Activated naive CD4-positive, alpha-beta T cell treated with Interleukin-2 at 50 U/mL for 16 hours (primary cell): ENCODE measurements around the gene TERT.

Experiments
- DNase-seq: peaks from one replicate; pipeline ENCODE4 v3.0.0-alpha.2; 2020

The TERT gene

DNA sequence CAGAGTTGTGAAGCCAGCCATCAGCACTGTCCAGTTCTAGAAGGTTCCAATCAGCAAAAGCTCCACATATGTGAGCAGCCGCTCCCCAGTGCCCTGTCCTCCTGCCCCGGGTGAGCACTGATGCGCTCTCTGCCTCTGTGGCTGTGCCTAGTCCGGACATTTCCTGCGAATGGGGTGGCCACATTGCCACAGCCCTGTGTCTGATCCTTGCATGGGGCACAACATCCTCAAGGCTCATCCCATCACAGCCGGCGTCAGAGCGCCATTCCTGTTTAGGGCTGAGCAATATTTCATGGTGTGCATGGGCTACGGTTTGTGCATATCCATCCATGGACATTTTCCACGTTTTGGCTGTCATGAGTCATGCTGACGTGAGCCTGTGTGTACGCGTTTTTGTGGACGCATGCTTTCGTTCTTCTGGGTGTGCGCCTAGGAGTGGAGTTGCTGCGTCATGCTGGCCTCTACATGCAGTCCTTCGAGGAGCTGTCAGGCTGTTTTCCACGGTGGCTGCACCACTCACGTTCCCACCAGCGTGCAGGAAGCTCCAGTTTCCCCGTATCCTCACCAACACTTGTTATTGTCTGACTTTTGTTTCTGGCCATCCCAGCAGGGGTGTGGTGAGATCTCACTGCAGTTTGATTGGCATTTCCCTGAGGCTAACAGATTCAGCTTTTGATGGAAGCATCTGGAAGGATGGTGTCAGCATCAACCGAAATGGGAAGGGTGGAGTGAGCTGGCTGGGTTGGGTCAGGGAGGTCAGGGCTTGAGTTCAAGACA, 79.4 kb downstream of the TERT start:
- DNase-seq = no peak

DNA sequence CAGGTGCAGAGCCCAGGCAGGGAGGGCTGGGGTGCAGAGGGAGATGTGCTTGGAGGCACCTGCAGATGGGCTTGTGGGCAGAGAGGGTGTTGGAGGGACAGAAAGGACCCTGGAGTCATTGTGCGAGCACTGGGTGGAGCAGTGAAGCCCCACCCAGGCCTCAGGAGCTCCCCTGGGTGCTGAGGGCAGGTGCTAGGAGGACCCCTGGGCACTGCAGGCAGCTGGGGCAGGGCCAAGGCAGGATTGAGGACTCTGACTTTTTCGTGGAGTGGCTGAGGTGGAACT, 80.0 kb downstream of the TERT start:
- no peak for DNase-seq

DNA sequence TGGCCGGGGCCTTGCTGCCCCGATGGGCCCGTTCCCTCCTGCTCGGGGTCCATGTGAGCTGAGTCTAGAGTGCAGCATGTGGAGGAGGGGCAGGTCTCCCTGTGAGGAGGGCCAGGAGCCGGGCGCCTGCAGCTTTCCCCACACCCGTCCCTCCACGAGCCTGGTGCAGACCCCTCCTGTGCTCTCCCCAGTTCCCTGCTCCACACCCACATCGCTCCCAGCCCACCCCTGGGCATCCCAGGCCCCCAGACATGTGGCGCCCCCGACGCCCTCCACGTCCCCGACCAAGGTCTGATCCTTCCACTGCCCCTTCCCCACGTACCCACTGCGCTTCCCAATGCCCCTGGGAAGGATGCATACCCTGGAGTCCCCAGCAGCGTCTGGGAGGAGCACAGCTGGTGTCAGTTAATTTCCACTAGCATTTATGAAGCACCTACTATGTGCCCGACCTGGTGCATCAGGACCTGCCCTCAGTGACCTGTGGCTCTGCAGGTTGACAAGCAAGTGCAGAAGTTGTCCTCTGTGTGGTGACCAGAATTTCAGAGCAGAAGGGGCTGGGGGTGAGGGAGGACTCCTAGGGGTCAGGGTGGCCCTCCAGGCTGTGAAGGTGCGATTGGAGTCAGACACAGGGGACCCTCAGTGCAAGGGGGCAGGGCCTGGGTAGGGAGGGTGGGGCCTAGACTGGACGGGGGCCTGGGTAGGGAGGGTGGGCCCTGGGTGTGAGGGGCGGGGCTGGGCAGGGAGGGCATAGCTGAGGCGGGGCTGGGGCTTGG, 80.5 kb downstream of the TERT start:
- no peak for DNase-seq

DNA sequence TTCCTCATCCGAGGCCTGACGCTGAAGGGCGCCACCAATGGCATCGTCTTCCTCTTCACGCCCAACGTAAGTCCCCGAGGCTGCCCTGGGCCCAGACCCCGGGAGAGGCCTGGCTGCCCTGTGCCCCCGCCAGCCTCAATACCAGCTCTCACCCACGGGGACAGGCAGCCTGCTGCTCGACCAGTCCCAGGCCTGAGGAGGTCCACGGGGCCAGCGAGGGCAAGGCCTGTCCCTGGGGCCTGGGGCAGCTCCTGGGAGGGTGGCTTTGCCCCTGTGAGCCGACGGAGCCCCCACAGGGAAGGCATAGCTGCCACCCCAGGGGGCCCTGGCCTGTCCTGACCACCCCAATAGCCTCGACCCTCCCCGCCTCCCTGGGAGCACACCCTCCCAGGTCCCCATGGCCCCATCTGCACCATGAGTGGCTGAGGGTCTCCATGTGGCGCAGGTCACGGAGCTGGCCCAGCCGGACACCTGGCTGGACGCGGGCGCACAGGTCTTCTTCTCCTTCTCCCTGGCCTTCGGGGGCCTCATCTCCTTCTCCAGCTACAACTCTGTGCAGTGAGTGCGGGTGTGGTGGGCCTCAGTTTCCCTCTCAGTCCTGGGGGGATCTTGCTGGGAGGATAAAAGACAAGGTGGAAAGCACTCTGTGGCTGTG, 81.2 kb downstream of the TERT start:
- no peak for DNase-seq

DNA sequence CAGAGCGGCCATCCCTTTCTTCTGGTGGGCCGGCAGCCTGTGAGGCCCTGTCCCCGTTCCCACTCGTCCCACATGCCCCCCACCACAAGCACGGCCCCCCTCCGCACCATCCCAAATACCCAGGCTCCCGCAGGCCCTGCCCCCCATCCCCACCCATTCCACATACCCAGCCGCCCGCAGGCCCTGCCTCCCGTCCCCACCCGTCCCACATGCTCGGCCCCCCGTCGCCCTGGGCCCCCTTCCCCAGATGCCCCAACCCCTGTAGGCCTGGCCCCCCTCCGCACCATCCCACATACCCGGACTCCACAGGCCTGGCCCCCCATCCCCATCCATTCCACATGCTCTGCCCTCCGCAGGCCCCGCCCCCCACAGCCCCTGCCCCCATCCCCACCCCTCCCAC, 82.0 kb downstream of the TERT start:
- no peak for DNase-seq

DNA sequence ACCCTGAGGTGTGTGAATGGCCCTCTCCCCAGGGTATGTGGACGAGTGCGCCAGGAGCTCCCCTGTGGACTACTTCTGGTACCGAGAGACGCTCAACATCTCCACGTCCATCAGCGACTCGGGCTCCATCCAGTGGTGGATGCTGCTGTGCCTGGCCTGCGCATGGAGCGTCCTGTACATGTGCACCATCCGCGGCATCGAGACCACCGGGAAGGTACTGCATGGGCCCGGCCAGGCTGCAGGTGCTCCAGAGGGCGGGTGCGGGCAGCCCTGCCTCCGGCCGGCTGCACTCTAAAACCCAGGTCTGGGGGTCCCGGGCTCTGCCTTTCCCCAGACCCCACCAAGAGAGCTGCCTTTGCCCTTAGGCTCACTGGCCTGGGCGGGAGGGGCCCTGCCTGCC, 82.6 kb downstream of the TERT start:
- no peak for DNase-seq

DNA sequence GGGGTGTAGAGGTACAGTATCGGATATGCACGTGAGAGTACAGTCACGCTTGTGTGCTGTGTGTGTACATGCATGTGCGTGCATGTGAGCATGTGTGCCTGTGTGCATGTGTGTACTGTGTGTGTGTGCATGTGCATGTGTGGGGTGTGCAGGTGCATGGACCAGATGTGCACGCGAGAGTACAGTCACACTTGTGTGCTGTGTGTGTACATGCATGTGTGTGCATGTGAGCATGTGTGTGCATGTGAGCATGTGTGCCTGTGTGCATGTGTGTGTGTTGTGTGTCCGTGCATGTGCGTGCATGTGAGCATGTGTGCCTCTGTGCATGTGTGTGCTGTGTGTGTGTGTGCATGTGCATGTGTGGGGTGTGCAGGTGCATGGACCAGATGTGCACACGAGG, 83.2 kb downstream of the TERT start:
- no peak for DNase-seq

DNA sequence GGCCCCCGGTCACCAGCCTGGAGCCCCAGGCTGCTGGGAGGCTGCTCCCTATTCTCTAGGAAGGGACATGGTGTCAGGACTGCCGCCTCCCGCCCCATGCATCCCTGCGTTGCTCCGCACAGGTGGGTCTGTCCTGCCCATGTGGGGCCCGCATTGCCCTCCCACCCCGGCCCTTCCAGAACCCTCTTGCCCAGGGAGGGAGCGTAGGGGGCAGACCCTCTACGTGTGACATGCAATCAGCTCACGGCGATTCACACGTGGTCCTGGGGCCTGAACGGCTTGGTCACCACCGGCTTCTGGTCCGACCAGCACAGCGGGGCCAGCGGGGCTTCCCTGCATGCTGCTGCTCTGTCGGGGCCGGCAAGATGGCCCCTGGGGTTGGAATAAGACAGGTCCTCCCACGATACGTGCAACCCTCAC, 84.0 kb downstream of the TERT start:
- DNase-seq = no peak

DNA sequence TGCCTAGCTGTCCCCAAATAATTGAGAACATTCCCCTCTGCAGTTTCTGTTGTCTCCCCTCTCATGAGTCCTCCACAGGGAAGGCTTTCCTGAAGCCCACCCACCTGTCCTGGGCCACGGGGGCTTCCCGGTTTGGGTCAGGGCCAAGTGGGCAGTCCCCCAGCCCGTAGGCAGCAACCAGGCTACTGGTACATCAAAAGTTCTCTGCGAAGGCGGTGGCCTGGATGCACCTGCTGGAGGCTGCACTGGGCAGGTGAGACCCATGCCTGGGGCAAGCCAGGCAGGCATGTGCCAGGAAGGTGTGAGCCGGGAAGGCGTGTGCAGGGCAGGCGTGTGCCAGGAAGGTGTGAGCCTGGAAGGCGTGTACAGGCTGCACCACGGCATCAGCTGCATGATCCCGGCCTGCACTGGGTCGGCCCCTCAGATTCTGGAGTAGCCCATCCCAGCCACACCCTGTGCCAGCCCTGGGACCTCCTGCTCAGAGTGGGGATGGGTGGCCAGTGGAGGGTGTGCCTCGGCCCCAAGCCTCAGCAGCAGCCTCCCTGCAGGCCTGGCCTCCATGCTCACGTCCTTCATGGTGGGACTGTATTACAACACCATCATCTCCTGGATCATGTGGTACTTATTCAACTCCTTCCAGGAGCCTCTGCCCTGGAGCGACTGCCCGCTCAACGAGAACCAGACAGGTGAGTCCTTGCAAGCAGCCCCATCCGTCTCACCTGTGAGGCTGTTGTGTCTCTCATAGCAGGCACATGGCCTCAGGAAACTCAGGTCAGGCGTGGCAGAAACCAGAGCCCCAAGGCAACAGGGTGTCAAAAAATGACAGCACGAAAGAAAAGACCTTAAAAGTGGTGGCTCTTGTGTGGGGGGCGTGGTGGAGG, 84.7 kb downstream of the TERT start:
- no peak for DNase-seq

DNA sequence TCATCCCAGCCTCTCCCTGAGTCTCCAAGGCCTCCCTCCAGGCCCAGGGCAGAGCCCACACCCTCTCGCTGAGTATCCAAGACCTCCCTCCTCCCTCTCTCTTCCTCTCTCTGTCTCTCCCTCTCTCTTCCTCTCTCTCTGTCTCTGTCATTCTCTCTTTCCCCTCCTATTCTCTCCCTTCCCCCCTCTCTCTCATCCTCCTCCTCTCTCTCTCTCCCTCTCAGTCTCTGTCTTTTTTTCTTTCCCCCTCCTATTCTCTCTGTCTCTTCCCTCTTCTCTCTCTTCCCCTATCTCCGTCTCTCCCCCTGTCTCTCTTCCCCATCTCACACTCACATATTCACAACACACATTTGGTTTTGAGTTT, 85.4 kb downstream of the TERT start:
- DNase-seq = no peak

DNA sequence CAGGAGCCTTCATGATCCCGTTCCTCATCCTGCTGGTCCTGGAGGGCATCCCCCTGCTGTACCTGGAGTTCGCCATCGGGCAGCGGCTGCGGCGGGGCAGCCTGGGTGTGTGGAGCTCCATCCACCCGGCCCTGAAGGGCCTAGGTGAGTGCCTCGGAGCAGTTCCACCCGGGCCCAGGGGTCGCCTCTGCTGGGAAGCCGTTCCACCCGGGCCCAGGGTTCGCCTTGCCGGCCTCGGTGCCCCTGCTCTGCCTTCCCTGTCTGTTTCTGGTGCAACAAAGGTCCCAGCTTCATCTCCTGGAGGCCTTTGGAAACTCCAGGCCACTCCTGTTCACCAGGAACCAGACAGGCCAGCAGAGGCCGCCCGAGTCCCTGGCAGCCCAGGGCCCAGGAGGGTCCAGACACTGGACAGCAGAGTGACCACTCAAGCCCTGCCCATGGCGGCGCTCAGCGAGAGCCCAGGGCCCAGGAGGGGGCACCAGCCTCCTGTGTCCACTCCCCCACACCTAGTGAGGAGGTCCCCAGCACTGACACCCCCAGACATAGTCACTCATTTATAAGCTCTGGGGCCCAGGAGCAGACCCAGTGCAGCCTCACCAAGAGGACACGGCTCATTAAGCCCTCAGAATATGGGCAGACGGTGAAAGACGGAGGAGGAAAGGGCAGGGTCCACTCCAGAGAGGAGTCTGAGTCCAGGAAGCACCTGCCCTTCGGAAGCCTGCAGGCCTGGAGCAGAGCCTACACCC, 86.0 kb downstream of the TERT start:
- no peak for DNase-seq

DNA sequence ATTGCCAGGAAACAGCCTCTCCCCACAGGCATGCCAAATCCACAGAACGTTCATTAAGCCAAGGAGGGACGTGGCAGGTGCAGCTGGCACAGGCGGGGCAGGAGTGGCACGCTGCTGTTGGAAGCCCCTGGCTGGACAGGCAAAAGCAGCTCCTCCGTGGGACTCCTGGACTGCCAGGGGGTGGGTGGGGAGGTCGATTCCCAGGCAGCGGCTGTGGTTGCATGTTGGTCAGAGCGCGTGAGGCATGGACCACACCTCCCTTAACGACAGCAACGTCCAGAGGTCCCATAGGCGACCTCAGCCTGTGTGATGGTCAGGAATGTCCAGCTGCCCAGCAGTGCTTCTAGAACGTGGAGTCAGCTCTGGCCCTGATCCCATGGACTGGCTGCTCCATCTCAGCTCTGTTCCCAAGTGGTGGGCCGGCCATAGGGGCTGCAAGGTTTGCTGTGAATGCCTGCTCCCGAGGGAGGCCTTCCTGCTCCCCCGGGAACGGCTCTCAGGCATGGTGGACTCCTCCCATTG, 86.6 kb downstream of the TERT start:
- no peak for DNase-seq

DNA sequence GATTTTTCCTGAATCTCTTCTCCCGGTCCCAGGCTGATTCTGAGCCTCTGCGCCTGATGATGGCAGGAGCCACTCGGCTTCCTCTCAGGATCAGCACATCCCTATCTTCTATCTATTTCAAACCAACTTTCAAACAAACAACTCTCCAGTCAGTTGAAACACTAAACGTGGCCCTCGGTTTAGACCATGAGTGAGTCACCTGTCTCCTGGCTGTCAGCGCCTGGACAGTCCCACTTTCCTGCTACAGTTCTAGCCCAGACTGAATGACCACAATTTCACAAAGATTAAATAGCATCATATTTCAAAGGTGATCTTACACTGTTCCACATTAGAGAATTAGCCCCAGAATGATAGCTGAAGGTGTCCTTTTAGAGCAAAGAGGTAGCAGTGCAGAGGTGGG, 87.3 kb downstream of the TERT start:
- DNase-seq = no peak

DNA sequence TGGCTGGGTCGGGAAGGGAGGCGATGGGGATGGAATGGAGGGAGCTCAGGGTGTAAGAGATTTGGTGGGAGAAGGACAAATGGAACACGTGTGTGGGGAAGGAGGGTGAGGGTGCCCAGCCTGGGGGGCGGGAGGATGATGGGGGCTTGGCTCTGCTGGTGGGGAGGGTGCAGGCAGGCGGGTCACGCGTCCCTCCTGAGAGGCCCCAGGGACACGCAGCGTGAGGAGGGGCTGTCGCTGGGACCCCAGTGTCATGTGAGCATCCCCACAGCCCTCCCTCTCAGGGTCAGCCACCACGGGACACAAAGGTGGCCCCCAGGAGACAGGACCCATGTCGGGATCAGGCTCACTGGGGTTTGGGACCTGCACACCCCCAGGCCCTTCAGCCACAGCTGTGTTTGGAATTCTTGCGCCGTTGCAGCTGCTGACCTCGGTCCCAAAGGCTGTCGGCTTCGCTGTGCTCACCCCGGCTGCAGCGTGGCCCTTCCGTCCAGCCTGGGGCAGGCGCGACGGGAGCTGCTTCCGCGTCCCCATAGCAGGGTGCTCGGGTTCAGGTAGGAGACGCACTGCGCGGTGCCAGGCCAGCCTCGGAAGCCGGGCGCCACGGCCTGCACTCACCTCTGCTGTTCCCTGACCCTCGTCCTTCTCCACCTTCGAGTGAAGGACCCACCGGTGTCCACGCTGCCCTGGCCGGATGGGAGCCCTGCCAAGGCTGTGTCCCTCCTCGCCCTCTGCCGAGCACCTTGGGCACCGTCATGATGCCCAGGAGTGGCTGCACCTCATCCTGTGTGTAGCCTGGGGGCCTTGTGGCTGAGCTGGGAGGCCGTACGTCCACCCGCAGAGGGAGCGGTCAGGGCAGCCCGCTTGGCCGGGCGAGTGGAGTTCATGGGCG, 88.1 kb downstream of the TERT start:
- no peak for DNase-seq

DNA sequence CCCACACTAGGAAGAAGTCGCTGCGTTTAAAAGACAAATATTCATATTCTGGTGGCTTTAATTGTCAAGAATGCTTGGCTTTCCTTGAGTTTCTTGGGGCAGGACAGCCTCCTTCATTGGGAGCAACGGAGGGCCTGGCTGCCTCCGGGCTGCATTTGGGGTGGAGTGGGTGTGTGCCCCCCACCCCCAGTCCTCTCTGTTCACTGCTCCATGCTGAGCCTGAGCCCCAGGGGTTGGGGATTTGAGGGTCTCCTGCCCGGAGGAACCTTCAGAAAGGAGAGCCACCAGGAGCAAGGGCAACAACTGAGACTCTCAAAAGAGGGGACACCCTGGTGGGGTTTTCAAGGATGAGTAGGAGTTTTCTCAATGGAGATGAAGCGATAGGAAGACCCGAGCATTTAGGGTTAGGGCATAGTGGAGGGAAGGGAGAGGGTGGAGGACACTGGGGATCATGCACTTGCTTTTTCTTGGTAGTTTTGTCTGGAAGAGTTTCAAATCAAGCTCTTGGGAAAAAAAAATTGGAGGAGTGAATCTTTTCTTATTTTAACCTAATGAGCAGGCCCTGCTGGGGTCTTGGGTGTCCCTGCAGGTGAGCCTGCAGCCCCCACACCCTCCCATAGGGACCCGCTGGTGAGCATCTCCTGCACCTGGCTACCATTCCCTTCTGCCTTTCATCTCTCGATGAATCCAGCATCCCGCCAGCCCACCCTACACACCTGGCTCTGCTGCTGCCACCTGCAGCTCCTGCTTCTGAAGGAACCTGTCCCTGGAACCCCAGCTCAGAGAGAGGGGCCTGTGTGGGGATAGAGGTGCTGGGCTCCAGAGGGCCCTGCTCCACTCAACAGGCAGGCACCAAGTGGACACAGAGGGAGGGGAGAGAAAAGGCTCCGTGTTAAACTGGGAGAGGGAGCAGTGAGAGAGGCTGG, 89.3 kb downstream of the TERT start:
- no peak for DNase-seq

DNA sequence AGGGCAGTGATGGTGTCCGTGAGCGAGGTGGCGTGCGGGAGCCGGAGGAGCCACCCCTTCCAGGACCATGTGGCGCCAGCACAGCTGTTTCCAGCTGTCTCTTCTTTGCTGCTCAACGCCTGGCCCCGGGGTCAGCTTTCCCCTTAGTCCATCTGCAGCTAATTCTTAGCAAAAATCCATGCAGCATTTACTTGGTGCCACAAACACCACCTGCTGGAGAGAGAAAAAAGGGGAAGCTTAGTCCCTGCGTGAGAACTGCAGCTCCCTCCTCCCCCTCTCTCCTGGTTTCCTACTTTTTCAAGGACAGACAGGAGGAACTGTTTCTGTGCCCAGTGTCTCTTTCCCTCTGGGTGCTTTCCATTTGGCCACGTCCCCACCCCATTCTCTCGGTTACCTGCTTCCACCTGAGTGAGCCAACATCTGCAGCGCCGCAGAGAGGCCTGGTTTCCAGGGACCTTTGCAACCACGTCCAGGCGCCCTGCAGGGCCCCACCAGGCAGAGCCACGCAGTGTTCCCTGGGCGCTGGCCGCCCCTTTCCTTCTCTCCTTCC, 90.1 kb downstream of the TERT start:
- DNase-seq = no peak

DNA sequence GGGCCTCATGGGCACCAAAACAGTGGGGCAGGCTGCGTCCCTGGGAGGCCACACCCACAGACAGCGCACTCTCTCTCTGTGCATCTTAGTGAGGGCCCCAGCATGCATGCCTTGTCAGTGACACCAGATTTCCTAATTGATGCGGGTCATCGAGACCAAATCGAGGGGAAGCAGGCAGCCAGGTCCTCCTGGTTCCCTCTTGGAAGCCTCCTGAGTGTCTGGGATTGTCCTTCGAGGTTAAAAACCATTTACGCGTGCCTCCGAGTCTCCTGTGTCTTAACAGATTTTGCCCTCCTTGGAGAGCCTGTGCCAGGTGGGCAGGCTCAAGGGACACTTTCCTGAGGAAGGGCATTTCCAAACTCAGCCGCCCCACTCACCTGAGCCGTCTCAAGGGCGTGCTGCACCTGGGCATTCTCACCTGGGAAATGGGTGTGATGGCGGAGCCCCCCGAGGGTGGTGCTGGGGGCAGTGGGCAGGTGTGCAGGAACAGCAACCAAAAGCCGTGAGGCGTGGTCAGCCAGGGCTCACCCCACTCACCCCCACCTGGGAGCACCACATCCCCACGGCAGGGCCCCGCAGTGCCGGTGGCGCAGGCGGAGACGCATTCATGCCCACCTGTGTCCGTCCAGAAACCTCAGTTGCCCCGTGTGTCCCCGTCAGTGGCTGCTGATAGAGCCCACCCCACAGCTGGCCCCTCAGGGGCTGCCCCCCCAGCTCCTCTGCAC, 90.7 kb downstream of the TERT start:
- no peak for DNase-seq

DNA sequence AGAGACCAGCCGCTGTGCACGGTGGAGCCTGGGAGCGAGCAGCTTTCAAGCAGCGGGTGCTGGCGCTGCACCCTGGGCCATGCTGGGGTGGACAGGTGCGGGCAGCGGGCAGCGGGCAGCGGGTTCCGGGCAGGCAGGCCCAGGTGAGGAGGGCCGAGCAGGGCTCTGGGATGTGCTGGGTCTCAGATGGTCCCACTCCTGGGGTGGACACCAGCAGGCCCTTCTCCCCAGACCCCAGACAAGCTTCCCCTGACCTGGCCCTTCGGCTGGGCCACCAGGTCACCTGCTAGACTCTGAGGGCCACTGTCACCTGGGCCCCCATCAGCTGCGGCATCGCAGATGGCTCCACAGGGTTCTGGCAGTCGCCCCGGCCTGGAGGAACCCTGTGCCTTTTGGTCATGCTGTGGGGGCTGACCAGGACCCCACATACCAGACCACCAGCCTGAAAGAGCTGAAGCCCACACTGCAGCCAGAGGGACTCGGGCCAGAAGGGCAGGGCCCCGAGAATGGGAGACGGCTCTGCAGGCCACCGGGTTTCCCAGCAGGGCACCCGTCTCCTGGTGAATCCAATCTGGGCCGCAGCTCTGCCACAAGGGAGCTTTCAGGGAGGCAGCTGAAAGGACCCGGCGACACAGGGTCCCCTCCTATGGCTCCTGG, 91.4 kb downstream of the TERT start:
- no peak for DNase-seq
